ENCODE results near the gene SBNO1. TPM values are rescaled to one million over a fixed set of nuclear protein-coding genes. Genes with fewer than 3 reads are reported as not detected.
"Not testable (repeated sequence)": the region's sequence is repeated elsewhere in the genome, so short reads cannot be mapped to it uniquely, and the experiment has no call there.

The SBNO1 gene
- 10 to 100 TPM; 44.3 to 45.4 TPM for total RNA-seq

DNA sequence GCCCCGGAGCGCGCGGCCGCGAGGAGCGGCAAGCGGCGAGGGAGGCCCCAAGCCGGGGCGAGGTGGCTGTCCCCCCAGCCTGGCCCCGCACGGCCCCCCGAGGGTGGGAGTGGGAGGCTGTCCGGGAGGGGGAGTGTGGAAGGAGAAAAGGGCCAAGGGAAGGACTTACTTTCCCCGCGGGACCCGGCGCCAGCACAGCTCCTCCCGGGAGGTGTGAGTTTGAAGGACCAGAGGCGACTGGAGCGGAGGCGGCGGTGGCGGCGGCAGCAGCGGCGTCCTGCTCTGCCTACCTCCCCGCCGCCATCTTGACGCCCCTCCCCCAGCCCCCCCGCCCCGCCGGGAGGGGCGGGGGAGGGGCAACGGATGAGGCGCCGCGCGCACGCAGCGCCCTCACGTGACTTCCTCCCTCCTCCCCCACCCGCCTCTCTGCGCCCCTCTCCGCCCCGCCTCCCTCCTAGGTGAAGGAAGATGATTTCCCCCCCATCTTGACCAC, at the start of gene SBNO1:
TSS of gene SBNO1 (minus strand) at position 316 of the 493 bp plus-strand sequence. CDS start 14,406 bp downstream, outside the sequence.
- peaks cover 12% of the 10 kb centered on the region for H3K4me1 Mint-ChIP-seq (ENCODE audit: low read depth)
- ATAC-seq, result peak; percentile 75
- CTCF ChIA-PET, result interaction anchor here (0.8 to 3.7 kb wide), 6 partner anchors 18 to 322 kb away, joined by 3 to 35 read pairs (median 6); partner anchors contain the start of genes DDX55 and KMT5A
- TF ChIP-seq, protein P1, sequence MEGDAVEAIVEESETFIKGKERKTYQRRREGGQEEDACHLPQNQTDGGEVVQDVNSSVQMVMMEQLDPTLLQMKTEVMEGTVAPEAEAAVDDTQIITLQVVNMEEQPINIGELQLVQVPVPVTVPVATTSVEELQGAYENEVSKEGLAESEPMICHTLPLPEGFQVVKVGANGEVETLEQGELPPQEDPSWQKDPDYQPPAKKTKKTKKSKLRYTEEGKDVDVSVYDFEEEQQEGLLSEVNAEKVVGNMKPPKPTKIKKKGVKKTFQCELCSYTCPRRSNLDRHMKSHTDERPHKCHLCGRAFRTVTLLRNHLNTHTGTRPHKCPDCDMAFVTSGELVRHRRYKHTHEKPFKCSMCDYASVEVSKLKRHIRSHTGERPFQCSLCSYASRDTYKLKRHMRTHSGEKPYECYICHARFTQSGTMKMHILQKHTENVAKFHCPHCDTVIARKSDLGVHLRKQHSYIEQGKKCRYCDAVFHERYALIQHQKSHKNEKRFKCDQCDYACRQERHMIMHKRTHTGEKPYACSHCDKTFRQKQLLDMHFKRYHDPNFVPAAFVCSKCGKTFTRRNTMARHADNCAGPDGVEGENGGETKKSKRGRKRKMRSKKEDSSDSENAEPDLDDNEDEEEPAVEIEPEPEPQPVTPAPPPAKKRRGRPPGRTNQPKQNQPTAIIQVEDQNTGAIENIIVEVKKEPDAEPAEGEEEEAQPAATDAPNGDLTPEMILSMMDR (IDR thresholded peaks at IDR 0.05), result no peak
- DNase-seq, result peak; percentile 93
- no peaks in the 10 kb centered on the region for H3K9me3 Mint-ChIP-seq
- POLR2A ChIA-PET, result interaction anchor here (0.6 to 3.9 kb wide), 15 partner anchors 9 to 347 kb away, joined by 3 to 26 read pairs (median 5); partner anchors contain the start of genes ATP6V0A2, KMT5A and RILPL2
- peak within 1 kb of the TSS; percentile 96 for H3K4me3 Mint-ChIP-seq
- peaks cover 4% of the 10 kb centered on the region for H3K36me3 Mint-ChIP-seq (ENCODE audit: low read depth)
- H3K27ac Mint-ChIP-seq, result peak within 1 kb of the TSS; percentile 97
- intact Hi-C loops (cut with micrococcal nuclease), result no loop called here
- H3K27me3 Mint-ChIP-seq, result no peaks in the 10 kb centered on the region

DNA sequence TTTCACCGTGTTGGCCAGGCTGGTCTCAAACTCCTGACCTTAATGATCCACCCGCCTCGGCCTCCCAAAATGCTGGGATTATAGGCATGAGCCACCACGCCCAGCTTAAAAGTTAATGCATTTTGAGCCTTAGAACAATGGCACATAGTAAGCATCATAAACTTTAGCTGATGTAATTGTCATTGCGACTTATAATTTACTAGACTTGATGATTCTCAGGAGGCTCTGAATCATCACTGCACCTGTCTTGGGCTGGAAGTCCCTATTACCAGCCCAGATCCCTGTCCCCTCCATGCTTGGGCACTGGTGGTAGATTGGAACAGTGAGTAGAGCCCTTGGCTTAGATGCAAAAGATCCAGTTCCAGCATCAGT, 45.4 kb upstream of the SBNO1 start:
- intact Hi-C loops (cut with micrococcal nuclease), result no loop called here
- H3K4me1 Mint-ChIP-seq (ENCODE audit: low read depth), result no peaks in the 10 kb centered on the region
- H3K4me3 Mint-ChIP-seq, result no peak overlapping the region
- ChIA-PET CTCF (no interaction called here), POLR2A (interaction anchor here (1.8 kb wide), 1 partner anchor 17 kb away, joined by 7 read pairs; no protein-coding TSS in a partner anchor)
- no peaks in the 10 kb centered on the region for H3K27me3 Mint-ChIP-seq
- no peak for ATAC-seq
- DNase-seq, result no peak
- peaks cover 13% of the 10 kb centered on the region for H3K36me3 Mint-ChIP-seq (ENCODE audit: low read depth)
- TF ChIP-seq, protein P1 (IDR thresholded peaks at IDR 0.05), result no peak
- H3K9me3 Mint-ChIP-seq, result no peaks in the 10 kb centered on the region
- H3K27ac Mint-ChIP-seq, result peak overlapping the region; percentile 20

DNA sequence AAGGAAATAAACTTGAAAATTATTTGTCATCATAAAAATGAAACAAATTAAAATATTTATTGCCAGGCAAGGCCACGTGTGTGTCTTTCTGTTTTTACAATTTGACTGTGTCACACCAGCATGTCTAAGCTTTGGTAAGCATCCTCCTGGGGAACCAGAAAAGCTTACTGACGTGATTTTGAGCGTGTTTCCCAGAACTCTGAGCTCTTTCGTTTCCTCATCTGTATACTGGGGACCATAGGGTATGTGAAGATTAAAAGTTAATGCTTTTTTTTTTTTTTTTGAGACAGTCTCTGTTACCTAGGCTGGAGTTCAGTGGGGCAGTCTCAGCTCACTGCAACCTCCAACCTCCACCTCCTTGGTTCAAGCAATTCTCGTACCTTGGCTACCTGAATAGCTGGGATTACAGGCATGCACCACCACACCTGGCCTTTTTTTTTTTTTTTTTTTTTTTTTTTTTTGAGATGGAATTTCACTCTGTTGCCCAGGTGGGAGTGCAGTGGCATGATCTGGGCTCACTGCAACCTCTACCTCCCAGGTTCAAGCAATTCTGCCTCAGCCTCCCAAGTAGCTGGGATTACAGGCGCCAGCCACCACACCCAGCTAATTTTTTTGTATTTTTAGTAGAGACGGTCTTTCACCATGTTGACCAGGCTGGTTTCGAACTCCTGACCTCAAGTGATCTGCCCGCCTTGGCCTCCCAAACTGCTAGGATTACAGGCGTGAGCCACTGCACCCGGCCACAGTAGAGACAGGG, 44.8 kb upstream of the SBNO1 start:
- intact Hi-C loops (cut with micrococcal nuclease), result not testable (repeated sequence)

DNA sequence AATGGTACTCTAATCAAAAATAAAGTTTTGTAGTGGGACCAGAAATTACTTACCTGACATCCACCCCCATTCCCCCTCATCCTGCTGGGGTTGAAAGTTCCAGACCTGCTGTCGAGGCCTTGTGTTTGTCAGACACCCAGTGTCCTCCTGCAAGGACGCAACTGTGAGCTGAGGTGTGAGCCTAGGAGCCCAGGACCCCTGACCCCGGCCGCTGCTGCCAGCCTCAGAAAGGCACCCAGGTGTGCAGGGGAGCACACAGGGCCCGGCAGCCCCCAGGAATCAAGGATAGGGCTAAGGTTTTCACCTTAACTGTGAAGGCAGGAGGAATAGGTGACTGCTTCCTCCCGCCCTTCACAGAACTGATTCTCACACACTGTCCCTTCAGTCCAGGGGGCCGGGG, 44.0 kb upstream of the SBNO1 start:
- H3K36me3 Mint-ChIP-seq (ENCODE audit: low read depth), result peaks cover 22% of the 10 kb centered on the region
- DNase-seq; CTCF ChIA-PET; H3K27me3 Mint-ChIP-seq; H3K27ac Mint-ChIP-seq; ATAC-seq; H3K4me1 Mint-ChIP-seq (ENCODE audit: low read depth); H3K4me3 Mint-ChIP-seq; intact Hi-C loops (cut with micrococcal nuclease); H3K9me3 Mint-ChIP-seq: not testable (repeated sequence)
- POLR2A ChIA-PET, result interaction anchor here (1.8 kb wide), 1 partner anchor 19 kb away, joined by 7 read pairs; no protein-coding TSS in a partner anchor

More for the DNA sequence above, 44.8 kb upstream of the SBNO1 start:
- CTCF ChIA-PET; H3K27ac Mint-ChIP-seq; H3K9me3 Mint-ChIP-seq; DNase-seq; H3K27me3 Mint-ChIP-seq; H3K4me1 Mint-ChIP-seq (ENCODE audit: low read depth); ATAC-seq; H3K4me3 Mint-ChIP-seq: not testable (repeated sequence)
- POLR2A ChIA-PET, result interaction anchor here (1.8 kb wide), 1 partner anchor 18 kb away, joined by 7 read pairs; no protein-coding TSS in a partner anchor
- H3K36me3 Mint-ChIP-seq (ENCODE audit: low read depth), result peaks cover 16% of the 10 kb centered on the region

DNA sequence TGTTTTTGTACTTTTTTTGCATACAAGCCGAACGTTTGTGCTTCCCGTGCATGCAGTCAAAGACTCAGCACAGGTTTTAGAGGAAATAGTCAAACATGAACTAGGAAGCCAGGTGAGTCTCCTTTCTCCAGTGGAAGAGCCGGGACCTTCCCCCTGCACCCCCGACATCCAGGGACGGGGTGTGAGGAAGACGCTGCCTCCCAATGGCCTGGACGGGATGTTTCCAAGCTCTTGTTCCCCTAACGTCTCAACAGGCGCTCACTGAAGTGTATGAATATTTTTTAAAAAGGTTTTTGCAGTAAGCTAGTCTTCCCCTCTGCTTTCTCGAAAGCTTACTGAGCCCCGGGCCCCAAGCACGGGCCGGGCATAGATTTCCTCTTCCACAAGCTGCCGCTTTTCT, 43.3 kb upstream of the SBNO1 start:
- H3K27me3 Mint-ChIP-seq; H3K27ac Mint-ChIP-seq; H3K9me3 Mint-ChIP-seq; CTCF ChIA-PET; intact Hi-C loops (cut with micrococcal nuclease); H3K4me3 Mint-ChIP-seq; ATAC-seq; DNase-seq; POLR2A ChIA-PET; H3K4me1 Mint-ChIP-seq (ENCODE audit: low read depth): not testable (repeated sequence)
- H3K36me3 Mint-ChIP-seq (ENCODE audit: low read depth), result peaks cover 26% of the 10 kb centered on the region

DNA sequence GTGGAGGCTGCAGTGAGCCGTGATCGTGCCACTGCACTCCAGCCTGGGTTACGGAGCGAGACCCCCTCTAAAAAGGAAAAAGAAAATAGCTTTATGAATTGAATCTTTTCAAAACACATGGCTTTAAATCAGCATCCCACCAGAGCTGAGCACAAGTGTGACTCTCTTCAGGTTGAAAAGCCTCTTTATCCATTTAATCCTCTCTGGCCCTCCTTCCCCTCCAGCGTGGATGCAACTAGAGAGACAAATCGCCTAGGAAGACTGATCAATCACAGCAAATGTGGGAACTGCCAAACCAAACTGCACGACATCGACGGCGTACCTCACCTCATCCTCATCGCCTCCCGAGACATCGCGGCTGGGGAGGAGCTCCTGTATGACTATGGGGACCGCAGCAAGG, 42.6 kb upstream of the SBNO1 start:
- H3K4me3 Mint-ChIP-seq; H3K27ac Mint-ChIP-seq; DNase-seq; H3K27me3 Mint-ChIP-seq; intact Hi-C loops (cut with micrococcal nuclease); H3K4me1 Mint-ChIP-seq (ENCODE audit: low read depth); ATAC-seq; H3K9me3 Mint-ChIP-seq; POLR2A ChIA-PET: not testable (repeated sequence)
- H3K36me3 Mint-ChIP-seq (ENCODE audit: low read depth), result peaks cover 26% of the 10 kb centered on the region
- CTCF ChIA-PET, result interaction anchor here (1.1 kb wide), 1 partner anchor 176 kb away, joined by 3 read pairs; no protein-coding TSS in a partner anchor

DNA sequence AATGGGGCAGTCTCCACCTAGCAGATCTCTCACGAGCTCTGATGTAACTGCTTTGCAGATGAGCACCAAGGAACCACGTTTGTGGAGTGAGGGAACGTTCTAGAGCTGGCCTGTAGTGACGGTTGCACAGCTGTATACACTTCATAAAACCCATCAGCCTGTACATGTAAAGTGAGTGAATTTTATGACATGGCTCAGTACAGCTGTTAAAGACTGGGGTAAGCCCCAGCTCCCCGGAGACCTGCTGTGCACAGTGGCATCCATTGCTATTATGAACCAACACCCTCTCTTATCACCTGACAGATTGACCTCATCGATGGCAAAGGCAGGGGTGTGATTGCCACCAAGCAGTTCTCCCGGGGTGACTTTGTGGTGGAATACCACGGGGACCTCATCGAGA, 39.9 kb upstream of the SBNO1 start:
- H3K4me1 Mint-ChIP-seq (ENCODE audit: low read depth), result no peaks in the 10 kb centered on the region
- POLR2A ChIA-PET, result interaction anchor here (1.2 kb wide), 1 partner anchor 10 kb away, joined by 3 read pairs; no protein-coding TSS in a partner anchor
- intact Hi-C loops (cut with micrococcal nuclease), result no loop called here
- no peak overlapping the region for H3K27ac Mint-ChIP-seq
- DNase-seq (no peak), ATAC-seq (no peak)
- no peaks in the 10 kb centered on the region for H3K27me3 Mint-ChIP-seq
- H3K4me3 Mint-ChIP-seq, result no peak overlapping the region
- CTCF ChIA-PET, result no interaction called here
- no peaks in the 10 kb centered on the region for H3K9me3 Mint-ChIP-seq
- TF ChIP-seq, protein P1 (IDR thresholded peaks at IDR 0.05), result no peak
- H3K36me3 Mint-ChIP-seq (ENCODE audit: low read depth), result peaks cover 27% of the 10 kb centered on the region

Measured in activated CD8-positive, alpha-beta T cell treated with anti-CD3 and anti-CD28 coated beads for 36 hours (primary cell).